ELR (cell line): ENCODE data around the gene RHOD.

Experiments used
- DNase-seq: peaks from one replicate; pipeline ENCODE4 v3.0.0-alpha.2; 2015; ENCODE audit warnings: low read depth

RHOD gene

GRCh38 chr11:67032830-67033551 is 23.7 kb upstream of the RHOD start:
- peak; percentile 91 for DNase-seq

GRCh38 chr11:67033661-67034166 is 22.9 kb upstream of the RHOD start:
- peak; percentile 89 for DNase-seq

- DNase-seq: no peak
These were observed 22.3 kb upstream of the RHOD start for GRCh38 chr11:67034350-67034749.

- no peak for DNase-seq
These were observed 16.5 kb upstream of the RHOD start for GRCh38 chr11:67040147-67040546.

GRCh38 chr11:67041602-67042001 is 15.0 kb upstream of the RHOD start:
- no peak for DNase-seq

GRCh38 chr11:67043572-67044349 is 12.9 kb upstream of the RHOD start:
- DNase-seq: no peak

GRCh38 chr11:67044496-67044895 is 12.2 kb upstream of the RHOD start:
- DNase-seq: no peak

GRCh38 chr11:67045314-67045713 is 11.3 kb upstream of the RHOD start:
- DNase-seq: peak; percentile 87

- DNase-seq: no peak
These were observed 8.0 kb upstream of the RHOD start for GRCh38 chr11:67048515-67049130.

- no peak for DNase-seq
These were observed 6.5 kb upstream of the RHOD start for GRCh38 chr11:67050139-67050538.

GRCh38 chr11:67051180-67051893 is 5.3 kb upstream of the RHOD start:
- no peak for DNase-seq

- DNase-seq: no peak
These were observed 4.6 kb upstream of the RHOD start for GRCh38 chr11:67051945-67052488.

GRCh38 chr11:67052891-67053290 is 3.8 kb upstream of the RHOD start:
- DNase-seq: no peak

GRCh38 chr11:67053896-67054329 is 2.7 kb upstream of the RHOD start:
- DNase-seq: peak; percentile 61

GRCh38 chr11:67054346-67054835 is 2.3 kb upstream of the RHOD start:
- peak; percentile 72 for DNase-seq

GRCh38 chr11:67054836-67055523 is 1.7 kb upstream of the RHOD start:
- peak; percentile 62 for DNase-seq

GRCh38 chr11:67055812-67056211 is 835 bp upstream of the RHOD start:
- no peak for DNase-seq

GRCh38 chr11:67057205-67057672 is 592 bp downstream of the RHOD start:
- DNase-seq: no peak

- no peak for DNase-seq
These were observed 1.9 kb downstream of the RHOD start for GRCh38 chr11:67058506-67058905.

GRCh38 chr11:67059671-67060070 is 3.0 kb downstream of the RHOD start:
- no peak for DNase-seq

- peak; percentile 75 for DNase-seq
These were observed 3.5 kb downstream of the RHOD start for GRCh38 chr11:67060111-67060522.
